Epidermal melanocyte (primary cell): Measurements from ENCODE around the gene IMMP2L.

Experiments used
- DNase-seq: peaks from one replicate; pipeline ENCODE4 v3.0.0; 2011; ENCODE audit warnings: low spot score; ENCODE audit not compliant: insufficient read length

IMMP2L gene

GRCh38 chr7:111041577-111041976 lies 520.7 kb downstream of the IMMP2L start:
- DNase-seq: no peak

GRCh38 chr7:111038185-111038584 lies 524.1 kb downstream of the IMMP2L start:
- DNase-seq: no peak

GRCh38 chr7:111031916-111032315 lies 530.4 kb downstream of the IMMP2L start:
- DNase-seq: no peak

- DNase-seq: no peak
Observed at GRCh38 chr7:111030336-111030735, 532.0 kb downstream of the IMMP2L start.

- no peak for DNase-seq
Observed at GRCh38 chr7:111029574-111030251, 532.6 kb downstream of the IMMP2L start.

GRCh38 chr7:111029141-111029572 lies 533.1 kb downstream of the IMMP2L start:
- DNase-seq: no peak

- DNase-seq: no peak
Observed at GRCh38 chr7:111027396-111027795, 534.9 kb downstream of the IMMP2L start.

GRCh38 chr7:111026806-111027205 lies 535.5 kb downstream of the IMMP2L start:
- DNase-seq: no peak

GRCh38 chr7:111026343-111026742 lies 535.9 kb downstream of the IMMP2L start:
- DNase-seq: no peak

GRCh38 chr7:111025006-111025405 lies 537.3 kb downstream of the IMMP2L start:
- DNase-seq: no peak

- no peak for DNase-seq
Observed at GRCh38 chr7:111018960-111019736, 543.1 kb downstream of the IMMP2L start.

- no peak for DNase-seq
Observed at GRCh38 chr7:111018447-111018846, 543.8 kb downstream of the IMMP2L start.

GRCh38 chr7:111014079-111014478 lies 548.2 kb downstream of the IMMP2L start:
- no peak for DNase-seq

GRCh38 chr7:111012799-111013675 lies 549.3 kb downstream of the IMMP2L start:
- DNase-seq: no peak

GRCh38 chr7:111012149-111012548 lies 550.1 kb downstream of the IMMP2L start:
- DNase-seq: no peak

- DNase-seq: no peak
Observed at GRCh38 chr7:111011520-111011919, 550.8 kb downstream of the IMMP2L start.

GRCh38 chr7:111010798-111011197 lies 551.5 kb downstream of the IMMP2L start:
- no peak for DNase-seq

- DNase-seq: no peak
Observed at GRCh38 chr7:111009526-111010040, 552.7 kb downstream of the IMMP2L start.

GRCh38 chr7:111006691-111007090 lies 555.6 kb downstream of the IMMP2L start:
- no peak for DNase-seq

GRCh38 chr7:111006040-111006439 lies 556.3 kb downstream of the IMMP2L start:
- DNase-seq: no peak

- DNase-seq: no peak
Observed at GRCh38 chr7:111005445-111005844, 556.8 kb downstream of the IMMP2L start.
